ENCODE data around the gene RCAN3. TPM values are rescaled to one million over a fixed set of nuclear protein-coding genes. Genes with fewer than 3 reads are reported as not detected.
A peak's percentile ranks its signal among the peaks of the same experiment; 100 is the strongest.

Gene RCAN3
- 10 to 100 TPM in 2 of 4 donors, 1 to 10 TPM in 2; 4.1 to 19.1 (median 10.7) TPM for total RNA-seq
- polyA plus RNA-seq = 10 to 100 TPM in 1 of 3 donors, 1 to 10 TPM in 2; 3.0 to 11.9 (median 5.1) TPM

DNA sequence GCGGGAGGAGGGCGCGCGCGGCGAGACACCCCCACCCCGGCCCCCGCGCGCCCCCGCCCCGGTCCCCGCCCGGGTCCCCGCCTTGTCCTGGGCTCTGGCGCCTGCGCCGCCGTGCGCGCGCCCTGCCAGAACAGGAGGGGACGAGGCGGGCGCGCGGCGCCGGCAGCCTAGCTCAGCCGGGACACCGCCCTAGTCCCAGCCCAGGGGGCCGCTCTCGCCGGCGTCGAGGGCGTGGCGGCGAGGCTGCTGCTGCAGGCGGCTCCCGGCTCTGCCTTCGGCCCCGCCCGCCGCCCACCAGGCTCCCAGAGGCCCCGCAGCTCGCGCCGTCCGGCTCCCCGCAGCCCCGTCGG is at the start of gene RCAN3:
TSS of gene RCAN3 (plus strand) at position 128 of the 350 bp plus-strand sequence. CDS start 11,537 bp downstream, outside the sequence.
- no peaks in the 10 kb centered on the region for H3K36me3 ChIP-seq
- TF ChIP-seq EP300 (IDR thresholded peaks at IDR 0.05) (no peak), POLR2A (IDR thresholded peaks at IDR 0.05) (no peak), POLR2AphosphoS5 (IDR thresholded peaks at IDR 0.05) (peak in 1 of 4 donors; percentile 16)
- TF ChIP-seq, protein P1, sequence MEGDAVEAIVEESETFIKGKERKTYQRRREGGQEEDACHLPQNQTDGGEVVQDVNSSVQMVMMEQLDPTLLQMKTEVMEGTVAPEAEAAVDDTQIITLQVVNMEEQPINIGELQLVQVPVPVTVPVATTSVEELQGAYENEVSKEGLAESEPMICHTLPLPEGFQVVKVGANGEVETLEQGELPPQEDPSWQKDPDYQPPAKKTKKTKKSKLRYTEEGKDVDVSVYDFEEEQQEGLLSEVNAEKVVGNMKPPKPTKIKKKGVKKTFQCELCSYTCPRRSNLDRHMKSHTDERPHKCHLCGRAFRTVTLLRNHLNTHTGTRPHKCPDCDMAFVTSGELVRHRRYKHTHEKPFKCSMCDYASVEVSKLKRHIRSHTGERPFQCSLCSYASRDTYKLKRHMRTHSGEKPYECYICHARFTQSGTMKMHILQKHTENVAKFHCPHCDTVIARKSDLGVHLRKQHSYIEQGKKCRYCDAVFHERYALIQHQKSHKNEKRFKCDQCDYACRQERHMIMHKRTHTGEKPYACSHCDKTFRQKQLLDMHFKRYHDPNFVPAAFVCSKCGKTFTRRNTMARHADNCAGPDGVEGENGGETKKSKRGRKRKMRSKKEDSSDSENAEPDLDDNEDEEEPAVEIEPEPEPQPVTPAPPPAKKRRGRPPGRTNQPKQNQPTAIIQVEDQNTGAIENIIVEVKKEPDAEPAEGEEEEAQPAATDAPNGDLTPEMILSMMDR (IDR thresholded peaks at IDR 0.05) = no peak
- peak within 1 kb of the TSS; percentile 77 to 86 (median 81) for H3K27ac ChIP-seq
- DNase-seq = peak; percentile 85
- 0% methylated on average over 53 of the region's 53 CpGs for WGBS, 2 donors
- peaks cover 0 to 12% (median 6%) of the 10 kb centered on the region in 4 donors for H3K4me1 ChIP-seq
- H3K4me3 ChIP-seq = peak within 1 kb of the TSS; percentile 55 to 88 (median 74)
- intact Hi-C loops (cut with DNase I) = loop anchor here (5.0 kb wide), 2 partner anchors 85 to 140 kb away; partner anchors contain the start of genes NIPAL3 and SRRM1
- H3K27me3 ChIP-seq = no peaks in the 10 kb centered on the region
- no peaks in the 10 kb centered on the region for H3K9me3 ChIP-seq

DNA sequence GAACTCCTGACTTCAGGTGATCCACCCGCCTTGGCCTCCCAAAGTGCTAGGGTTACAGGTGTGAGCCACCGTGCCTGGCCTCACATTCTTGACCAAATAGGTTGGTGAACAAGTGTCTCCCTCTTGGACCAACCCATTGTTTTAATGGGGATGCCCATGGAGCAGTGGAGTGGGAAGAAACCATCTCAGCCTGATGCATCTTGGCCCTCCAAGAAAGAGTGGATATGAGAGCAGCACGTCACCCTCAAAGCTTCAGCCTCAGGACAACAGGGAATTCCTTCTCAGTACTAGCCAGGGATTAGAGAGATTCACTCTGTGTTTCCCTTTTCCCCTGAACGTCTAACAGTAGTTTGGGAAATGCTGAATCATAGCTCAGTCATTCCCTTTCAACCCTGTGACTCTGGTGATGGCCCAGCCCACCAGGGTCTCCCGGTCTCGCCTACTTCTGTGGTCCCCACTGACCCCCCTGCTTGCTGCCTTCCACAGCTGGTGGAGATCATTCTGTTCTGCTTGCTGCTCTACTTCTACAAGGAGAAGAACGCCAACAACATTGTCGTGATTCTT is 49.6 kb upstream of the RCAN3 start:
- Histone ChIP-seq H3K4me1 (no peaks in the 10 kb centered on the region), H3K4me3 (no peak overlapping the region), H3K27ac (no peak overlapping the region), H3K27me3 (no peaks in the 10 kb centered on the region), H3K36me3 (peaks cover 6 to 97% (median 25%) of the 10 kb centered on the region in 4 donors), H3K9me3 (no peaks in the 10 kb centered on the region)
- TF ChIP-seq POLR2AphosphoS5 (IDR thresholded peaks at IDR 0.05) (no peak), POLR2A (IDR thresholded peaks at IDR 0.05) (no peak), EP300 (IDR thresholded peaks at IDR 0.05) (no peak)
- TF ChIP-seq, protein P1 (IDR thresholded peaks at IDR 0.05) = no peak
- intact Hi-C loops (cut with DNase I) = no loop called here
- 90 to 92% methylated on average over 8 of the region's 8 CpGs for WGBS, 2 donors
- DNase-seq = no peak

DNA sequence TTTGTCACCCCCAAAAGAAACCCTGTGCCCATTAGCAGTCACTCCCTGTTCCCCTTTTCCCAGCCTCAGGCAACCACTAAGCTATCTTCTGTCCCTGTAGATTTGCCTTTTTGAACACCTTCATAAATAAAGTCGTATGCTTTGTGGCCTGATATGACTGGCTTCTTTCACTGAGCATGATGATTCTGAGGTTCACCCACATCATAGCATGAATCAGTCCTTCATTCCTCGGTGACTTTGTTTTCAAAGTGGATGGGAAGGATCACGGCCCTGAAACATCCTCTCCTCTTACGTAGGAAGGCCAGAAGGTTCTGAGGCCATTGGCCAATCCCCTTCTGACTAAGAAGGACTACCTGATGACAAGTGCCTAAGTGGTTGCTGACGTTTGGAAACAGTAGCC is 48.0 kb upstream of the RCAN3 start:
- DNase-seq = no peak
- intact Hi-C loops (cut with DNase I) = no loop called here
- no peaks in the 10 kb centered on the region for H3K9me3 ChIP-seq
- peaks cover 6 to 98% (median 34%) of the 10 kb centered on the region in 4 donors for H3K36me3 ChIP-seq
- 83 to 86% methylated on average over 5 of the region's 5 CpGs for WGBS, 2 donors
- no peak for TF ChIP-seq POLR2AphosphoS5 (IDR thresholded peaks at IDR 0.05)
- TF ChIP-seq, protein P1 (IDR thresholded peaks at IDR 0.05) = no peak
- TF ChIP-seq EP300 (IDR thresholded peaks at IDR 0.05) = no peak
- no peak for TF ChIP-seq POLR2A (IDR thresholded peaks at IDR 0.05)
- no peak overlapping the region for H3K4me3 ChIP-seq
- no peaks in the 10 kb centered on the region for H3K27me3 ChIP-seq
- H3K27ac ChIP-seq = no peak overlapping the region
- no peaks in the 10 kb centered on the region for H3K4me1 ChIP-seq

DNA sequence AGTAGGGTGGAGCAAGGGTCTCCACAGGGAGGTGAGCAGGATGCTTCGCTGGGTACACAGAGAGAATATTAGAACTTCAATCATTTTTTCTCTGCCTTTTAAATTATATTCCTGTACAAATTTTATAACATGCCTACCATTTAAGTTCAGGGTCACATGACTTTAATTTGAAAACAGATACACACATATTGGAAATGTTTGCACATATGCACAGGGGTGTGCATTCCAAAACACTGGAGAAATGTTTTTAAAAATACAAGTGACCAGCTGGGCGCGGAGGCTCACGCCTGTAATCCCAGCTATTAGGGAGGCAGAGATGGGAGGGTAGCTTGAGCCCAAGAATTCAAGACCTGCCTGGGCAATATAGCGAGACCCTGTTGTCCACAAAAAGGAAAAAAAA is 47.4 kb upstream of the RCAN3 start:
- H3K4me3 ChIP-seq = no peak overlapping the region
- H3K9me3 ChIP-seq = no peaks in the 10 kb centered on the region
- no peaks in the 10 kb centered on the region for H3K27me3 ChIP-seq
- peaks cover 6 to 98% (median 38%) of the 10 kb centered on the region in 4 donors for H3K36me3 ChIP-seq
- intact Hi-C loops (cut with DNase I) = no loop called here
- no peaks in the 10 kb centered on the region for H3K4me1 ChIP-seq
- TF ChIP-seq POLR2A (IDR thresholded peaks at IDR 0.05) (no peak), EP300 (IDR thresholded peaks at IDR 0.05) (no peak), POLR2AphosphoS5 (IDR thresholded peaks at IDR 0.05) (no peak)
- TF ChIP-seq, protein P1 (IDR thresholded peaks at IDR 0.05) = no peak
- DNase-seq = no peak
- 97 to 98% methylated on average over 5 of the region's 5 CpGs for WGBS, 2 donors
- H3K27ac ChIP-seq = no peak overlapping the region

Data from sigmoid colon (tissue), 7 donors.